DND-41 (cell line): Measurements from ENCODE around the gene NDRG3.

Source experiments
- ATAC-seq: fragments of 200-7000 bp; cut with Tn5 transposase; 3 replicates; pipeline ENCODE4 v1.9.1; 2021; ENCODE audit warnings: low read depth; ENCODE audit not compliant: insufficient read depth
- DNase-seq: peaks from one replicate; pipeline ENCODE4 v3.0.0-alpha.2; 2020
- H2AFZ ChIP-seq: 2 replicates; pipeline ENCODE4 v1.6.0; 2012; ENCODE audit warnings: low read depth, low read length
- H3K27ac ChIP-seq: 2 replicates; pipeline ENCODE4 v1.5.1; 2012; ENCODE audit warnings: low read length, inconsistent platforms
- H3K27me3 ChIP-seq: fragments of 200-600 bp; sonication (generic); 2 replicates; pipeline ENCODE4 v1.6.0; 2012; ENCODE audit warnings: low read length, mild to moderate bottlenecking, inconsistent platforms; ENCODE audit not compliant: insufficient read depth, poor library complexity
- H3K36me3 ChIP-seq: 2 replicates; pipeline ENCODE4 v1.5.1; 2012; ENCODE audit warnings: low read length, inconsistent platforms; ENCODE audit not compliant: insufficient read depth
- H3K4me1 ChIP-seq: 2 replicates; pipeline ENCODE4 v1.5.1; 2012; ENCODE audit warnings: mild to moderate bottlenecking, low read length; ENCODE audit not compliant: insufficient read depth
- H3K4me2 ChIP-seq: 2 replicates; pipeline ENCODE4 v1.6.0; 2012; ENCODE audit warnings: mild to moderate bottlenecking, moderate library complexity, low read length, inconsistent platforms; ENCODE audit not compliant: insufficient read depth
- H3K4me3 ChIP-seq, 2 experiments: fragments of 200-600 bp in 1 of 2; shearing (Covaris generic) in 1 of 2; 2 replicates each; pipeline ENCODE4 v1.5.1; 2012 to 2016; ENCODE audit warnings: inconsistent platforms in 2 of 2, low read length in 2 of 2, mild to moderate bottlenecking in 2 of 2, low read depth in 1 of 2, moderate library complexity in 1 of 2
- H3K79me2 ChIP-seq: 2 replicates; pipeline ENCODE4 v1.6.0; 2012; ENCODE audit warnings: low read length, inconsistent platforms; ENCODE audit not compliant: insufficient read depth
- H3K9ac ChIP-seq: 2 replicates; pipeline ENCODE4 v1.6.0; 2012; ENCODE audit warnings: low read depth, mild to moderate bottlenecking, inconsistent platforms, low read length, moderate library complexity
- H3K9me3 ChIP-seq: 2 replicates; pipeline ENCODE4 v1.5.1; 2012; ENCODE audit warnings: low read length, moderate library complexity, mild to moderate bottlenecking, inconsistent platforms; ENCODE audit not compliant: insufficient read depth, severe bottlenecking
- H4K20me1 ChIP-seq: 2 replicates; pipeline ENCODE4 v1.6.0; 2012; ENCODE audit warnings: low read length; ENCODE audit not compliant: insufficient read depth
- EZH2 ChIP-seq: IDR thresholded peaks from 3 replicates; pipeline ENCODE4 v1.6.1; 2012; ENCODE audit warnings: borderline replicate concordance, low read depth, mild to moderate bottlenecking, moderate library complexity, low read length, inconsistent platforms; ENCODE audit not compliant: severe bottlenecking
- TF ChIP-seq, protein P1 (sequence below): IDR thresholded peaks from 2 replicates; pipeline ENCODE4 v1.5.1; 2012; ENCODE audit warnings: borderline replicate concordance, low read length, moderate library complexity, mild to moderate bottlenecking; ENCODE audit not compliant: poor library complexity, severe bottlenecking; ENCODE audit errors: extremely low read depth

Gene NDRG3

GRCh38 chr20:36623444-36623843 is 122.4 kb downstream of the NDRG3 start:
- H4K20me1 ChIP-seq: no peaks in the 10 kb centered on the region
- no peak for ATAC-seq
- no peak for TF ChIP-seq EZH2
- TF ChIP-seq, protein P1, sequence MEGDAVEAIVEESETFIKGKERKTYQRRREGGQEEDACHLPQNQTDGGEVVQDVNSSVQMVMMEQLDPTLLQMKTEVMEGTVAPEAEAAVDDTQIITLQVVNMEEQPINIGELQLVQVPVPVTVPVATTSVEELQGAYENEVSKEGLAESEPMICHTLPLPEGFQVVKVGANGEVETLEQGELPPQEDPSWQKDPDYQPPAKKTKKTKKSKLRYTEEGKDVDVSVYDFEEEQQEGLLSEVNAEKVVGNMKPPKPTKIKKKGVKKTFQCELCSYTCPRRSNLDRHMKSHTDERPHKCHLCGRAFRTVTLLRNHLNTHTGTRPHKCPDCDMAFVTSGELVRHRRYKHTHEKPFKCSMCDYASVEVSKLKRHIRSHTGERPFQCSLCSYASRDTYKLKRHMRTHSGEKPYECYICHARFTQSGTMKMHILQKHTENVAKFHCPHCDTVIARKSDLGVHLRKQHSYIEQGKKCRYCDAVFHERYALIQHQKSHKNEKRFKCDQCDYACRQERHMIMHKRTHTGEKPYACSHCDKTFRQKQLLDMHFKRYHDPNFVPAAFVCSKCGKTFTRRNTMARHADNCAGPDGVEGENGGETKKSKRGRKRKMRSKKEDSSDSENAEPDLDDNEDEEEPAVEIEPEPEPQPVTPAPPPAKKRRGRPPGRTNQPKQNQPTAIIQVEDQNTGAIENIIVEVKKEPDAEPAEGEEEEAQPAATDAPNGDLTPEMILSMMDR: no peak
- H2AFZ ChIP-seq: no peak overlapping the region
- no peak for DNase-seq
- H3K4me3 ChIP-seq: no peak overlapping the region
- H3K79me2 ChIP-seq: no peaks in the 10 kb centered on the region
- H3K9me3 ChIP-seq: no peaks in the 10 kb centered on the region
- H3K4me1 ChIP-seq: no peaks in the 10 kb centered on the region
- no peaks in the 10 kb centered on the region for H3K36me3 ChIP-seq
- H3K27me3 ChIP-seq: no peaks in the 10 kb centered on the region
- H3K9ac ChIP-seq: no peak overlapping the region
- H3K27ac ChIP-seq: no peak overlapping the region
- H3K4me2 ChIP-seq: no peak overlapping the region

DNA sequence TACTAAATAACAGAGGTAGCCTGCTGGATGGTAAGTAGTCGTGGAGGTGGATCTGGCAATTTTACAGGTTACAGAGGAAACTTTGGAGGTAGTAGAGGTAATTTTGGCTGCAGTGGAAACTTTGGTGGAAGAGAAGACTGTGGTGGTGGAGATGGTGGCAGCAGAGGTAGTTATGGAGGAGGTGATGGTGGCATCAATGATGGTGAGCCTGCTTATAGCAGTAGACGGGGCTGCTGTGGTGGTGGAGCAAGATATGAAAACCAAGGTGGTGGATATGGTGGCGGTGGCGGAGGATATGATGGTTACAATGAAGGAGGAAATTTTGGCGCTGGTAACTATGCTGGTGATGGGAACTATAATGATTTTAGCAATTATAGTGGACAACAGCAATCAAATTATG is 125.0 kb downstream of the NDRG3 start:
- H3K9me3 ChIP-seq: no peaks in the 10 kb centered on the region
- no peak for ATAC-seq

DNA sequence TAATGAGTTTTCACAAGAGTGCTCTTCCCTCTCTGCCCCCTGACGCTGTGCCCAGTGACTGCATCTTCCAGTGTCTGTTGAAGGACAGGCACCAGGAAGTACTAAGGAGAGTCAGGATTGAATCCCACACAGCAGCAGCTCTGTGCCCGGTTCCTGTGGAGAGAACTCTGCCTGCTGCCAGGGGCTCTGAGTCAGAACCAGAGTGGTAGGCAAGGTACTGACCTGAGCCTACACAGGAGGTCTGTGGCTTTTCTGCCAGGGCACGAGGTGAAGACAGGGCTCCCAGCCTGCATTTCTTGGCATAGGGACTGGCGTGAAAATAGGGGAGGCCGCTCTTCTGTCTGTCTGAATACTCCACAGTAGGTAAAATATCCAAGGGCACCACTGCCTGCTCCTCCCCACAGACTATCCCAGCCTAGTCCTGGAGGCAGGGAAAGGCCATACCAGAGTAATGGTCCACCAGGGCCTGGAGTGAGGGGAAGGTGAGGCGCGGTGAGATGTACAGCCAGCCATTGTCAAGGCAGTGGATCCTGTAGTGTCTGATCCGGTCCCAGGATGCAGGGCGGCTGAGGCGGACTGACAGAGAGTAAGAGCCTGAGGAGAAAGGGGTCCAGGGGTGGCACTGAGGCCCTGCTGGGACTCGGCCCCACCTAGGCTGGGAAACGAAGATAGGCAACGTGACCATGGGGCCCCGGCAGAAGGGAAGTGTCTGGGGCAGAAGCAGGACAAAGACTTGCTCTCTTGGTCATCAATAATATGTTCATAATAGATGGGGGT is 130.9 kb downstream of the NDRG3 start:
- Histone ChIP-seq H3K9ac (no peak overlapping the region), H4K20me1 (peaks cover 19% of the 10 kb centered on the region; the same call in 1 of the 2 replicates), H3K36me3 (peaks cover 52% of the 10 kb centered on the region), H3K4me1 (no peaks in the 10 kb centered on the region), H3K9me3 (no peaks in the 10 kb centered on the region), H3K27me3 (no peaks in the 10 kb centered on the region), H3K27ac (no peak overlapping the region), H3K4me3 (no peak overlapping the region), H3K79me2 (no peaks in the 10 kb centered on the region; the same call in 1 of the 2 replicates), H2AFZ (no peak overlapping the region), H3K4me2 (no peak overlapping the region)
- ATAC-seq (no peak; the same call in 2 of the 3 replicates), DNase-seq (no peak)
- TF ChIP-seq EZH2: no peak
- TF ChIP-seq, protein P1: no peak

More for the DNA sequence above, 125.0 kb downstream of the NDRG3 start:
- no peak for DNase-seq
- Histone ChIP-seq H3K27me3 (no peaks in the 10 kb centered on the region), H3K4me2 (no peak overlapping the region), H3K27ac (no peak overlapping the region), H4K20me1 (no peaks in the 10 kb centered on the region), H2AFZ (no peak overlapping the region), H3K79me2 (no peaks in the 10 kb centered on the region), H3K36me3 (no peaks in the 10 kb centered on the region), H3K4me3 (no peak overlapping the region), H3K4me1 (no peaks in the 10 kb centered on the region), H3K9ac (no peak overlapping the region)
- TF ChIP-seq EZH2: no peak
- TF ChIP-seq, protein P1: no peak
